DOHH2 (cell line): Measurements from ENCODE around the gene RPN2.

Source experiments
- H3F3A ChIP-seq: fragments of 200-600 bp; sonication (generic), shearing (Covaris generic); 2 replicates; pipeline ENCODE4 v1.6.0; 2016; ENCODE audit warnings: antibody characterized with exemption, mild to moderate bottlenecking; ENCODE audit not compliant: control insufficient read depth, insufficient read depth
- H3K27ac ChIP-seq: fragments of 200-600 bp; sonication (generic); 2 replicates; pipeline ENCODE4 v1.5.1; 2014; ENCODE audit warnings: low read depth, mild to moderate bottlenecking, low read length, moderate library complexity
- H3K27me3 ChIP-seq: fragments of 200-600 bp; sonication (generic); 2 replicates; pipeline ENCODE4 v1.6.1; 2014; ENCODE audit warnings: mild to moderate bottlenecking, low read length, mixed read lengths; ENCODE audit not compliant: control insufficient read depth
- H3K36me3 ChIP-seq: fragments of 200-600 bp; sonication (generic); 2 replicates; pipeline ENCODE4 v1.6.1; 2014; ENCODE audit warnings: mild to moderate bottlenecking, low read length, moderate library complexity, mixed read lengths; ENCODE audit not compliant: control insufficient read depth
- H3K4me1 ChIP-seq: fragments of 200-600 bp; sonication (generic); 2 replicates; pipeline ENCODE4 v1.6.1; 2014; ENCODE audit warnings: mild to moderate bottlenecking, low read length, mixed read lengths; ENCODE audit not compliant: control insufficient read depth
- H3K4me2 ChIP-seq: fragments of 200-600 bp; sonication (generic); 2 replicates; pipeline ENCODE4 v1.6.0; 2014; ENCODE audit warnings: mild to moderate bottlenecking, low read length, moderate library complexity
- H3K4me3 ChIP-seq: fragments of 200-600 bp; sonication (generic); 2 replicates; pipeline ENCODE4 v1.5.1; 2014; ENCODE audit warnings: mild to moderate bottlenecking, low read length, mixed read lengths
- H3K79me2 ChIP-seq: fragments of 200-600 bp; sonication (generic); 2 replicates; pipeline ENCODE4 v1.6.1; 2014; ENCODE audit warnings: mild to moderate bottlenecking, low read length, mixed read lengths; ENCODE audit not compliant: control insufficient read depth
- H3K9me2 ChIP-seq: fragments of 200-600 bp; sonication (generic); replicated peaks from 2 replicates; pipeline ENCODE4 v1.6.1; 2014; ENCODE audit warnings: mild to moderate bottlenecking, low read length, mixed read lengths; ENCODE audit not compliant: control insufficient read depth
- H3K9me3 ChIP-seq: fragments of 200-600 bp; sonication (generic); 2 replicates; pipeline ENCODE4 v1.6.1; 2014; ENCODE audit warnings: antibody characterized with exemption, low read length, mixed read lengths; ENCODE audit not compliant: control insufficient read depth, insufficient read depth
- H4K20me1 ChIP-seq: fragments of 200-600 bp; sonication (generic); 2 replicates; pipeline ENCODE4 v1.6.0; 2014; ENCODE audit warnings: low read depth, mild to moderate bottlenecking, antibody characterized with exemption, low read length, moderate library complexity; ENCODE audit not compliant: control insufficient read depth, insufficient read depth
- CTCF ChIP-seq: fragments of 200-600 bp; sonication (generic); IDR thresholded peaks from one replicate; pipeline ENCODE4 v1.5.1; 2014; ENCODE audit warnings: antibody characterized with exemption, mild to moderate bottlenecking, low read depth, low read length; ENCODE audit not compliant: poor library complexity, severe bottlenecking
- EZH2phosphoT487 ChIP-seq: fragments of 200-600 bp; sonication (generic); IDR thresholded peaks from 2 replicates; pipeline ENCODE4 v1.6.1; 2017; ENCODE audit warnings: borderline replicate concordance, mild to moderate bottlenecking, antibody characterized with exemption, low read length, moderate library complexity, mixed read lengths

Gene RPN2

DNA sequence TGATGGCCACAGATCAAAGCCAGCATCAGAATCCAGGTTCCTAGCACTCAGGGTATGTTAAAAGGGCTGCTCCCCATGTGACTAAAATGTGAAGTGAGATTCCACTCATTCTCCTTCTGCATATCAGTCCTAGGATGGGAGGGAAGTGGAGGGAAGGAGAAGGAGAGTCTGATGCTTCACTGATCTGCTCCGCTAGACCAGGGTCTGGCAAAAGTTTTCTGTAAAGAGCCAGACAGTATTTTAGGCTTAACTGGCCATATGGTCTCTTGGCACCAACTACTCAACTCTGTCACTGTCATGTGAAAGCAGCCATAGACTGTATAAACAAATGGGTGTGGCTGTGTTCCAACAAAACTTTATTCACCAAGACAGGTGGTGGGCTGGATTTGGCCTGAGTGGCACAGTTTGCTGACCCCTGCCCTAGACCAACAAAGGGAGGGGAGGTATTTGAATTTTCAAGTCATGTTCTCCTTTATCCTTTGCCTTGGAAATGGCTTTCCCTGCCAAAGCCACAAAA lies 59.9 kb downstream of the RPN2 start:
- H4K20me1 ChIP-seq, result no peaks in the 10 kb centered on the region
- no peak overlapping the region for H3K4me2 ChIP-seq
- H3K27ac ChIP-seq, result no peak overlapping the region
- no peak for TF ChIP-seq CTCF
- no peak for TF ChIP-seq EZH2phosphoT487
- H3K79me2 ChIP-seq, result no peaks in the 10 kb centered on the region
- no peak overlapping the region for H3K4me3 ChIP-seq
- H3K4me1 ChIP-seq, result no peaks in the 10 kb centered on the region
- peaks cover 97% of the 10 kb centered on the region for H3K36me3 ChIP-seq
- no peaks in the 10 kb centered on the region for H3K9me3 ChIP-seq
- no peaks in the 10 kb centered on the region for H3K27me3 ChIP-seq
- H3K9me2 ChIP-seq, result no peaks in the 10 kb centered on the region
- no peaks in the 10 kb centered on the region for H3F3A ChIP-seq

DNA sequence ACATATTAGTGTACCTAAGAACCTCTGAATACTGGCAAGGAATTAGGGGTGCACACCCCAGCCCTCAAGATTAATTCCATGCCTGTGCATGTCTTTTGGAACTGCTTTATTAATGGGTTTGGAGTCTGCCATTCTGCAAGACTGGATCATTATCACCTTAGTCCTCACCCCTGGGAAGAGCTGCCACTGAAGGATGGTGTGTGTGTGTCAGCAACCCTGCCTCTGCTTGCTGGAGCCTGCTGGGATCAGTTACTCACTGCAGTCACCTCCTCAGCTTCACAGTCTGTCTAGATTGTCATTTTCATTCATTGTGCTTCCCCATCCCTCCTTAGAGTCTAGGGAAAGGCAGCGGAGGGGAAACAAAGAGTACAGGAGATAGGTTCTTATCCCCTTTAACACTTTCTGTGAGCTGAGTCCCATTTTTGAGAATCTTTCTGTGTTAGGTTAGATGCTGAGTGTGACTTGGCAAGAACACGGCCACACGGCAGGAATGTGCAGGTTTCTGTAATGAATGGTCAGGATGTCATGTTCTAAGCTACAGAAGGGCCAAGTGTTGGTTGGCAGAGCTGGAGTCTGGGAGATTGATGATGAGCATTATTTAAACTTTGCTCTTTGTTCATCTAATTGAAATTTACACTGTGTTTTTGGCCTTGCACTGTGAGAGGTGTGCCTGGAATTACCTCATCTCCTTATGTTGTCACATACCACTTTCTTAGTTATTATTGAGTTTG lies 61.4 kb downstream of the RPN2 start:
- H3K4me3 ChIP-seq, result no peak overlapping the region
- peaks cover 83% of the 10 kb centered on the region for H3K36me3 ChIP-seq
- no peaks in the 10 kb centered on the region for H3K79me2 ChIP-seq
- H3K9me2 ChIP-seq, result no peaks in the 10 kb centered on the region
- H4K20me1 ChIP-seq, result 0 out of 2 replicates have a peak, but pooled peaks cover 4% of the 10 kb centered on the region
- no peaks in the 10 kb centered on the region for H3F3A ChIP-seq
- no peak for TF ChIP-seq CTCF
- TF ChIP-seq EZH2phosphoT487, result no peak
- no peak overlapping the region for H3K27ac ChIP-seq
- H3K4me2 ChIP-seq, result no peak overlapping the region
- no peaks in the 10 kb centered on the region for H3K27me3 ChIP-seq
- no peaks in the 10 kb centered on the region for H3K4me1 ChIP-seq
- no peaks in the 10 kb centered on the region for H3K9me3 ChIP-seq

- Histone ChIP-seq H3K79me2 (no peaks in the 10 kb centered on the region), H3K27me3 (no peaks in the 10 kb centered on the region), H3K9me3 (no peaks in the 10 kb centered on the region), H3K9me2 (no peaks in the 10 kb centered on the region), H3K4me1 (no peaks in the 10 kb centered on the region), H3K36me3 (peaks cover 64% of the 10 kb centered on the region), H3K27ac (no peak overlapping the region), H4K20me1 (0 out of 2 replicates have a peak, but pooled peaks cover 4% of the 10 kb centered on the region), H3K4me2 (no peak overlapping the region), H3K4me3 (no peak overlapping the region), H3F3A (no peaks in the 10 kb centered on the region)
- TF ChIP-seq CTCF, result no peak
- no peak for TF ChIP-seq EZH2phosphoT487
Observed at GRCh38 chr20:37242503-37242902, 63.4 kb downstream of the RPN2 start.
